ENCODE data around the gene MGAT5. TPM values are rescaled to one million over a fixed set of nuclear protein-coding genes. Genes with fewer than 3 reads are reported as not detected.

Gene MGAT5
- total RNA-seq, 1 experiment from 2014 or later, result 24.5 TPM

DNA sequence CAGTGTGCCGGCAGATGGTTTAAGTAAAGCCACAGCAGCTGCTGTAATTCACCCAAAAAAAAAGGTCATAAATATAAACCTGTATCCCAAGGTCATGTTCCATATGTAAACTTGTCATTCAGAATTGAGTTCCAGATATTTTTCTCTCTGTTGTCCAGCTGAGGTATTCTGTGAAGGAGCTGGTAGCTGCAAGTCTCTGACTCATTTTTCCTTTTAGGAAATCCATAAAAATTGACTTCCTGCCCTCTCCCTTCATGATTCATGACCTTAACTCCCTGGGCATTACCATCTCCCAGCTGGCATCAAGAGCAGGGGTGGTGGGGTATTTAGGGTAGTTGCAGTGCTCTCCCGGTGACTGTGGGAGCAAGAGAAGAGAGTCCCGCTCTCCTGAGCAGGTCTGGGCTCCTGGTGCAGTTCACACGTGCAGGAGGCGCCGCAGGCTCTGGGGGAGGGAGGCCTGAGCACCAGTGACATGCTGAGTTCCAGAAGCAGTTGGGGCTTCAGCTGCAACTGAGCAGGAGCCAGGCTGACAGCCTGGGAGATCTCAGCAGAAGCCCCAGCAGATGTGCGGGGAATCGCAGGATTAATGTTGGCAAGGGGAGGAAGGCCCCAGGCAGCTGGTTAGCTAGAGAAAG, 192.6 kb downstream of the MGAT5 start:
- no peak for DNase-seq (ENCODE audit: low spot score)

DNA sequence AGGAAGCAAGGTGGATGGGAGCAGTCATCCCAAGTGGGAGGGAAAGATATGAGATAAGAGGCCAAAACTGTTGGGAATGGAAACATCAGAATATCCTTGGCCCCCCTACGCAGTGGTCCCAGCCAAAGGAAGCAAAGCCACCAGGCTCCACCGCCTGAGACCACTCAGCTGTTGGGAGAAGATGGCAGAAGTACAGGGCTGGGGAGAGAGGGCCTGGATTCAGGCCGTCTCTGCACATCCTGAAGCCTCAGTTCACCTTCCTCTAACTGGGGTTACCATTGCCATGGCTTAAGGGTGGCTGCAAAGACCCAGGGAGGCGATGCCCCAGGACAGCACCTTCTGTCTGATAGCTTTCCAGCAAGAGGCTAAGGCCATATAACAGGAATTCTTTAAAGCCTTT, 193.8 kb downstream of the MGAT5 start:
- DNase-seq (ENCODE audit: low spot score), result no peak

DNA sequence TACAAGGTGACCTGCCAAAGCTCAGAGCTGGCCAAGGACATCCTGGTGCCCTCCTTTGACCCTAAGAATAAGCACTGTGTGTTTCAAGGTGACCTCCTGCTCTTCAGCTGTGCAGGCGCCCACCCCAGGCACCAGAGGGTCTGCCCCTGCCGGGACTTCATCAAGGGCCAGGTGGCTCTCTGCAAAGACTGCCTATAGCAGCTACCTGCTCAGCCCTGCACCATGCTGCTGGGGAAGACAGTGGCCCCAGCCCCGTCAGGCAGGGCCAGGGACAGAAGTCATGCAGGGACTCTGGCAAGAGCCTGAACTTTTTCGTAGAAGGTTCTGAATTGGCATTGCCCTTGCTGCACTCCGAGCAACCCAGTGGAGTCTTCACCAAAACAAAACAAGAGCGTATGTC, 194.8 kb downstream of the MGAT5 start:
- DNase-seq (ENCODE audit: low spot score), result no peak

DNA sequence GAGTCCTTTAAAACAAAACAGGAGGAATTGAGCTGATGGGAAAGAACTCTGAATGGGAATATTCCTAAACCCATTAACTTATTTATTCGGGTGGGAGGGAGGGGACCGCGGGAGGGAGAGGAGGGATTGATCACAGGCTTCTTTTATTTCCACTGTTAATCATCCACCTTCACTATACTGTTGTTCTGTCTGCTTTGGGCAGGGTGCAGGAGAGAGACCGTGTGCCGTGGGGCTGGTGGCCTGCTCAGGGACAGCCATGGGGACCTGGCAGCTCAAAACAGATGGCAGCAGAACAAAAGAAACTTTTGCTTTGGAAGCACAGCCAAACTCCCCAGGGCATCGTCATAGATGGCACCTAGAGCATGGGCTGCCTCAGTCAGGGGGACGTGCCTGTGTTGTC, 195.3 kb downstream of the MGAT5 start:
- no peak for DNase-seq (ENCODE audit: low spot score)

DNA sequence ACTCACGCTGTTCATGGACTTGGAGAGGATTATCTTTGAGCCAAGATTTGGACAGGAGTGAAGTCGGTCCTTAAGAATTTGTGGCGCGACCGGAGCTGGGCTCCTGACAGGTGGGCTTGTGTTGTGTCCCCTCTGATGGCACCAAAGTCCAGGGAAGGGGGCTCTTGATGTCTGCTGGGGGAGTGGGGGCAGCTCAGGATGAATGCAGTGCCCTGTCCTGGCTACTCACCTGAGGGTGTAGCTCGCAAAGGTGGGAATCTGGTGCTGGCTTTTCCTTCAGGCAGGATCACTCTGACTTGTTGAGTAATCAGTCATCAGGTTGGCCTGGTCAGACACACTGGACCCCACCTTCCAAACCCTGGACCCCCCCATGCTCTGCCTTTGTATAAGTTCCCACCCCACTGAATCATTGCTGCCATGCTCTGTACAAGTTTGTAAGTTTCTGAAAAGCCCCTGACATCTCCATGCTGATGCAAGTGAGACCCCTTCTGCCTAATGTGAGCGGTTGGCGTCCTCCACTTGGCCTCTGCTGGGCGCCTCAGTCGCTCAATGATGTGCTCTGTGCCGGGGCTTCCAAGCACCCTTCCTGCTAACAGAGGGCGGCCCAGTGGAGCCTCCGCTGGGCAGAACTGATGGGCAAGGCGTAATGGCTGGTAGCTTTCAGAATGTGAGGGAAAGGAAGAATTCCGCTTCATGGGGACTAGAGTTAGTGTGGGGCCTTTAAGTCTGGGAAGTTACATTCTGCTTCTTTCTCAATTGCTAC, 196.1 kb downstream of the MGAT5 start:
- no peak for DNase-seq (ENCODE audit: low spot score)

DNA sequence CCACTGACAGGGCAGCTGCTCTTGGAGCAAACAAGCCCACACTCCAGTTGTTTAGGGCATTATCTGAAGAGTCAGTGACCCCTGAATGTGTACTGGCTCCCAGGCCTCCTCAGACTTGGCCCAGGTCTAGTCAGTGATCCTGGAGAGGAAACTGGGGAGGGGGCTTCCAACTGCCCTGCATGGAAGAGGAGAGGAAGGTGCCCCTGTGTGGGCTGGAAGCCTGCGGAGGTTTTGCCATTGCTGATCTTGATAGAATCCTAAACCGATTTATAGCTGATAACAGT, 197.4 kb downstream of the MGAT5 start:
- DNase-seq (ENCODE audit: low spot score), result no peak

DNA sequence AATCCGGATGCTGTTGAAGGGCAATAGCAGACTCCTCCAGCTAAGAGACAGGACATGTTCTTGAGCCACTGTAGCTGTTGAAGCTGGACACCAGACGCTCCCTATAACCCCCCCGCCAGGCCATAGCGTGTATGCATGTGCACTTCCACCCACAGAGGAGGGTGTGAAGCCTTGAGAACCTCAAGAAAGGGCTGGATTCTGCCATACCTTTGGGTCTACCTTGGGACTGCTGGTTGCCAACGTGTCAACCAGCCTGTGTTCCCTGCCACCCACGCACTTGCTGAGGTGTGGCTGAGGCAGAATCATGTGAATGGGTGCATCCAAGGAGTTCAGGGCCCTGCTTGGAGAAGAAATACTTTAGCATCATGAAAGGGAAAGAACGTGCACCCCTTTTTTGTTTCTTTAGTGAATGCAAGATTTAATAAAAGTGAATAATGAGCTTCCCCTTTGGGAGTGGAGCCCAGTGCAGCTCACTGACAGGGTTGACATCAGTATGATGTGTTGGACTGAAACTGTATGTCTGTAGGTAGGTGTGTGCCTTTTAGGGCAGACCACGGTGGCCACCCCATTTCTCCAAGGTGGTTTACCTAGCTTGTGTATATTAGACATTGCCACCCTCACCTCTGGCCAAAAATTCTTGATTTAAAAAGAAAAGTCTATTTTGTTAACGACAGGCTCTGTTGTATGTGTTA, 198.3 kb downstream of the MGAT5 start:
- no peak for DNase-seq (ENCODE audit: low spot score)

DNA sequence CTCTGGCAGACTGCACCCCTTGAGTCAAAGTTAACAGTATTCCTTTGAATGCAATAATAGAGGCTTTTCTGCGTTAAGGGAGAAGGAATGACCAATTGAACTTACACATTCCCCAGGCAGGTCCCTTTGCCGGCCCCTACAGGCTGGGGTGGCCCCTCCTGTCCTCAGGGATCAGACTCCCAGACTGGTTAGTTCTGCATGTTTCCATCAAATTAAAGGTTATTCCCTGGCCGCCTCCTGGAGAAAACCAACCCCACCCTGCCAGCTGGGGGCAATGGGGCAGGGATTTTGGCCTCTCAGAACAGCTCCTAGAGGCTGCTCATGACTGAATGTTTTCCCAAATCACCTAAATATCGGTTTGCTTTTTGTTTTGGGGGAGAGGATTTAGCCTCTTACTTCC, 199.6 kb downstream of the MGAT5 start:
- DNase-seq (ENCODE audit: low spot score), result no peak

DNA sequence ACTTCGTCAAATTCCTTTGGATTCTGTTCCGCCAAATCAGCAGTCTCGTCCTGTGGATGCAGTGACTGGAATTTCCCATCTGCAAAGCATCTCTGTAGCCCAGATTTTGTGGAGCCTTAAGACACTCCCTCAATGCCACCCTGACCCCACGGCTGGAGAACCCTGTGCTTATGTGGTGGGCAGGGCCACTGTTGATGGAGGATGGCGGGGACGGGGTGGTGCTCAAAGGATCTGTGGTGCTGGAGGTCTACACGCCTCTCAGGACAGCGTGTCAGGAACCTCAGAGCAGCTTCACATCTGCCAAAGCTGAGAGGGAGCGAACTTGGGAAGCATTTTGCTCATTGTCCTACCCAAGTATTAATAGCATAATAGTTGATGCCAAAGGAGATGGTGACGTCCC, 200.1 kb downstream of the MGAT5 start:
- no peak for DNase-seq (ENCODE audit: low spot score)

DNA sequence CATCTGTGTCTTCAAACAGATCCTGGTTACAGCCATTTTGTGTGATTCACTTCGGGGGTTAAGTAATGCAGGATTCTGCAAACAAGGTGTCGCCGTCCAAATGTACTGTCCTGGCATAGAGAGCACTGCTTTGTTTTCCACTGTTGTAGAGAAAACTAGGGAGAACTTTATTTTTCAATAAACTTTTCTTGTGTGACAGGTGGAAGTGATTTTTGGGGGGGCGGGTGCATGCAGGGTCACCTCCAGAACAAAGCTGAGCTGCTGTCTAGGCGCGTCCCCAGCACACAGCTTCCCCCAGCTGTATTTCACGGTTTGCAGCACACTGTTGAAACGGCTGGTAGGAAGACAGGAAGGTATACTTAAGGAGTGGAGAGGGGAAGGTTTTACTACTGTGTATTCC, 200.6 kb downstream of the MGAT5 start:
- no peak for DNase-seq (ENCODE audit: low spot score)

DNA sequence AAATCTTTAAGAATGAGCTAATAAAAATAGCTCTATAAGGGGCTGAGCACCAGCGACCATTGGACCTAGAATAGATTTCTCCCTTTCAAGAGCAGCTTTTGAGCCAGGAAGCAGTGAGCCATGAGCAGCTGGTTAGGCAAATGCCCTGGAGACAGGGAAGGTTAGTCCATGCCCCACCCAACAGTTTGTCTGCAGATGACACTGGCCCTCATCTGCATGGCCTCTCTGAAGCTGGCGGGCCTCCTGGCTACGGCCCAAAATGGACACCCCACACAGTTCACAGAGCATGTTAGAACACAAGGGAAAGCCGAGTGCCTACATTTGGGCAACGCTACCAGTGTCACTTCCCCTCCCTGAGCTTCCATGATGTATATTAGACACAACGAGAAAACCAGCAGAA, 201.1 kb downstream of the MGAT5 start:
- no peak for DNase-seq (ENCODE audit: low spot score)

DNA sequence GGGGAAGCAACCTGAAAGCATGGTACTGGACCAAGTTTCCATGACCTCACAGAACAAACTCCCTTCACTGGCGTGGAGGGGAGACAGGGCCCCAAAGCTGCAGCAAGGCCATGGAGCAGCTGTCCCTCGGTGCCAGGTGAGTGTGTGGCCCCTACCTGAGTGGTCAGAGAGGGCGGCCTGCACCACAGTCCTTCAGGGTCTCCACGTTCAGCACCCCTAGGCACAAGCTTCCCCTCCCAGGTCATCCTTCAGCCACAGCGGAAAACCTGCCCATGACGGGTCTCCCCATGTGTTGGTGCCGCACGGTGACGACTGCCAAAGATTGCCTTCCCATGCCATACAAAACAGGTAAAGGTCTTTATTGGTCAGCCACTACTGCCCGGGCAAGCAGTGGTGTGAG, 201.6 kb downstream of the MGAT5 start:
- no peak for DNase-seq (ENCODE audit: low spot score)

DNA sequence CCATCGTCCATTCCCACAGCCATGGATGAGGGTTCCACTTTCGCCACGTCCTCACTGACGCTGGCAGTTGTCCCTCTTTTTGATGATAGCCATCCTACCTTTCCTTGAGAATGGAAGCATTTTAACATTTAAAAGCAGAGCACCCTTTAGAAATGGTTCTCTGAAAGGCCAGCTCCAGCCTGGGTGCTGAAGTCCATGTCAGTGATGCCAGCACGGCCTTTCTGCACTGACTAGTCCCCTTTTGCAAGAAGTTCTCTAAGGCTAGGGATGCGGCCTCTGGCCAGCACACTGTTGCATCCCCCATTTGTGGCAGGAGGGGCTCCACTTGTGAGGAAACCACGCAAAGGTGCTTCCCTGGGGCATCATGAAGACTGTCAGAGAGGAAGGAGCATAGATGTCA, 203.5 kb downstream of the MGAT5 start:
- no peak for DNase-seq (ENCODE audit: low spot score)

DNA sequence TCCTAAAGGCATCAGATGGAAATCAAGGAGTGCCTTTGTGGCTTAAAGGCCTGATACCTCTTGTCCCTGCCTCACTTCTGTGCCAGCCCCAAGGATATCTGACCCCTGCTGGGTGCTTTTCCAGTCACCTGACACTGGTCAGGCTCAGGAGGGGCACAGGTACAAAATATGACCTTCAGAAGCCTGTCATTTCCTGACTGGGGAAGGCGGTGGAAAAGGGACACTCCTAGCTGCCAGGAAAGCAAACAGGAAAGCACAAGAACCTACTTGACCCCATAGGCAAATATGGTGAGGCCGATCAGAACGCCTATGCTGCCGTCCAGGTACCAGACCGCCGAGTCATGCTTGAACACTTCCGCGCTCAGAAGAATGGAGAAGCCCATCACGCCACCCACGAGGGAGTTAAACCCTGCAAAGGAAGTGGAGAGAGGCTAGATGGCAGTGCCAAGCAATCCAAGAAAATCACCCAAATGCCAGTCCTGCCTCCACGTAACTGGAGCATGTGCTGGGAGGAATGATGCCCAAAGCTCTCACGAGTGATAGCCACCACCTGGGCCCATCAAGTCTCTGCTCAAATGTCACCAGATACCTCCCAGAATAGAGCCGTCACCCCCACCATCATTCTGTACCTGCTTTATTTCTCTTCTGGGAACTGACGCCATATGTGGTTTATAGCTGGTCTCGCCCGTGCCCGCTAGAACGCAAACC, 204.0 kb downstream of the MGAT5 start:
- no peak for DNase-seq (ENCODE audit: low spot score)

DNA sequence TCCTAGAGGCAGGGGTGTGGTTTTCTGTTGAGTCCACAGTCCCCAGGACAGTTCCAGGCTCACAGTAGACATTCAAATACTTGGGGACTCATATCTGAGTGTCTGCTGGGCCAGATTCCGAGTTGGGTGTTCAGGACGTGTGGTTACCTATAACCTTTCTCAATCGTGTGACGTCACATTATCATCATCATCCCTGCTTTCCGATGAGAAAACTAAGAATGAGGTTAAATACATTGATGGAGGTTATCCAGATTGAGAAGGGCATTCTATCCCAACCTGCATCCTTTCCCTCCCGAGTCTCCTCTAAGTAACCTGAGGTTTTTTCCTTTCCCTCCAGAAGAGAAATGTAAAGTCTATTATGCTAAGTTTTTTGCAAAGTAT, 204.6 kb downstream of the MGAT5 start:
- DNase-seq (ENCODE audit: low spot score), result no peak

DNA sequence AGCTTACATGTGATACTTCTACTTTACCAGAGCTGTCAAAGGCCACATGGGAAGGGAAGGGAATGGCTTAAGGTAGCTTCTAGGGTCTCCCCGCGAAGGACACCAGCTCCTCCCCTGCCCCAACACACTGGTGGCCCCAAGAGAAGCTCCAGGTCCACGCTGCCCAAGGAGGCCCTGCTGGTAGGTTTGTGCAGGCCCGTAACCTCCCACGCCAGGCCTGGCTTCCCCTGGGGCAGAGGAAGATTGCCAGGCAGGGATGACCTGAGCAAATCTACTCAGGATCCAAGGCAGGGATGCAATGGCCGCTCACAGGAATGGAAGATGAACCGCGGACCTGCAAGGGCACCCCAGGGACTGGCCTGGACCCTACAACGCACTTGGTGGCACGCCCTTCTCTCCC, 205.1 kb downstream of the MGAT5 start:
- DNase-seq (ENCODE audit: low spot score), result no peak

DNA sequence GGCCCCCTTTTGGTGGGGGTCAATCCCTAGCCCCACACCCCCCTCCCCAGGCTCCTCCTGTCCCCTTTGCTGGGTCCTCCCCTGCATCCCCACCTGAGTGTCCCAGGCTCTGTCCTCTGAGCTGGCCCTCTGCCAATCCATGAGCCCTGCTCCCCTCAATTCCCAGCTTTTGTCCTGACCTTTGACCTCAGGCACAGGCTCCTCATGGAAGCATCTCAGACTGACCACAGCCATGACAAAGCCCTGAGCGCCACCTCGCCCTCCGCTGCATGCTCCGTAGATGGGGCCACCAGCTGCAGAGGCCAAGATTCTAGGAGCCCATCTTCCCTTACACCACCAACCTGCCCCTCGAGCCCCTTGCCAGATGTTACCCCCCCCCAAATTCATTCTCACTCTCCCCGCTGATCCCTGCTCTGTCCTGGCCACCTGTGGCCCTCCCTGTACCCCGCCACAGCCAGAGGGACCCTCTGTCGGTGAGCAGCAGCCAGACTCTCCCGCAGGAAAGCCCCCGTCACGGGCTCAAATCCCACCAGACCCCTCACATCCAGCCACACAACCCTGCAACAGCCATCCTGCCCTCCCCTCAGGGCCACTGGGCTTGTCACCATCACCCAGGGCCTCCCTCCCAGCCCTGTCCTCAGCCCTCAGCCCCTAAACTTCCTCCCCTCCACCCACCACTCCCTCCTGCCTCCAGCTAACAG, 206.0 kb downstream of the MGAT5 start:
- no peak for DNase-seq (ENCODE audit: low spot score)

DNA sequence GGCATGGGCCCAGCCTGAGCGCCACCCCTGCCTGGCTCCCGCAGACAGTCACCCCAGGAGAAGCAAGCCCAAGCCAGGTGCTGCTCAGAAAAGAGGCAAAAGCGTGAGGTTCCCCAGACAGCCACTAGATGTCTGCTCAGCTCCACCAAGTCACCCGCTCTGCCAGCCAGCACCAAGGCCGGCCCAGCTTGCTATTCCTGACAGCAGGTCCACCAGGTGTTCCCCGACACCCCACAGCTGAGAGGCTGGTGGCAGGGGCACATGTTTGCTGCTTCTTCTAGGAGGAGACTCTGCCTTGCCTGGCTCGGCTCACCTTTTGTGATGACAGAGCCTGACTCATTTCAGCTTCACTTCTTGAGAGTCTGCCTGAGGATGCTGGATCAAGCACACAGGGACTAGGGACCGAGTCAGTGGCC, 206.7 kb downstream of the MGAT5 start:
- peak; percentile 44 for DNase-seq (ENCODE audit: low spot score)

DNA sequence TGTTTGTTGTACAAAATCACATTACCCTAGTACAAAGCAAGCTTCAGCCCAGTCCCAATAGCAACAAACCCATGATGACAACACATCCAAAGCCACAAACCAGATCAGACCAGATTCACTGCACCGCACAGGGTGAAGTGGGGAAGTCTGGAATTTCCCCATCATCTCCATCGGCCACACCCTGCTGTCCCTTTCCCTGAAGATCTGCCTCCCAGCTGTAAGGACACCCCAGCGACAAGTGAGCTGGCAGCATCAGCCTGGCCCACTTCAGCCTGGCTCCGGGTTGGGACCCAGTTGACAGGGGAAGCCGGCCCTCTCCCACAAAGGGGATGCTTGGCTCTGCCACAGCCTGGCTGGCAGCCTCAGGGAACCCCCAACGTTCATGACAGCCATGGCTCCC, 207.6 kb downstream of the MGAT5 start:
- DNase-seq (ENCODE audit: low spot score), result peak; percentile 31

DNA sequence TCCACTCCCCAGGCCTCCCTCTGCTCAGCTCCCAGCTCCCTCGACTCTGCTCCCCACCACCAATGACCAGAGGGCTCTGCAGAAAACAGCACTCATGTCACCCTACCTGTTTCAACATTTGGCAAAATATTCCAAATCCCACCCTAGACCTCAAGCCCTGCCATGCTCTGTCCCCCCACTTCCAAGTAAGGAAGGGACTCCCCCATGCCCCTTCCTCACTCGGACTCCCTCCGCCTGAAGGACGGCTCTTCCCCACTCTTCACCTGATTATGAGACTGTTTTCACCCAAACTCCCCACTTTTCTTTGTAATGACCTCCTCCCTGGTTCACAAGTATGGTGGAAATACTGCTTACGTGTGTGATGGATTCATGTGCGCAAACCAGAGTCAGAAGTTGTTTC, 208.4 kb downstream of the MGAT5 start:
- no peak for DNase-seq (ENCODE audit: low spot score)

DNA sequence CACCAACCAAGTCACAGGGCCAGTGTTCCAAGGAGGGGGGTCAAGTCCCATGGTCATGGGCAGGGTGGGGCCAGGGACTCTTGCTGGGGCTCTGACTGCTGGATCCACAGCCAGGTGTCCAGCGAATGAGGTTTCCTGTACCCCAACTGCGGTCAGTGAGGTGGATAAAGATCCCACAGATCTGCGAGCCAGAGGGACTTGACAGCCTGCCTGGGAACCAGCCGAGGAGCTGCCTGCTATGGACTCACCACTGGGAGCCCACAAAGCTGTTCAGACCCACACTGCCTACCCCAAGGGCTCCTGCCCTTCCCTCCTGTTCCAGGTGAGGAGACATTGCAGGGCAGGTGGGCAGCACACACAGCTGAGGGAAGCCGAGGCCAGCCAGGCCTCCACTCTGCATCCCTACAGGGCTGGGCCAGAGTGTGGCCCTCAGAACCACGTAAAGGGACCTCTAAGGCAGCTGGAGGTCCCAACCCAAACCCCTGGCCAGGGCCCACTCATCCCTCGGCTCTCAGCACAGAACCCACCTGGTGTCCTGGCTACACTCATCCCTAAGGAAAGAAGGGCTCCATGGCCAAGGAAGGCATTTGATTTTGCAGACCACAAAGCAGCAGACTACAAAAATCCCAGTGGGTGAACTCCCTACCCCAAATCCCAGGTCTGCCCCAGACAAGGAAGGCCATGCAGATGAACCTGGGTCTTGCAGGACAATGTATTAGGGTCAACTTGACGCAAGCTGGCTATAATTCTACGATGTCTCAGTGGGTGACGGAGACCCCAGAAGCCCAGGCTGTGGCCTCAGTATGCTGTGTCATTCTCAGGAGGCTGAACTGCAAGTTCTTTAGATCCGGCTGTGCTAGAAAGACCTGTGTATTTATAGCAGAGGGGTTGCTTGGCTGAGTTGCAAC, 209.2 kb downstream of the MGAT5 start:
- DNase-seq (ENCODE audit: low spot score), result no peak
